ENCODE data around the gene LRRC10B.

LRRC10B gene

GRCh38 chr11:61528114-61528513 is 19.6 kb downstream of the LRRC10B start:
- no peak for DNase-seq (ENCODE audit: low spot score)
- in situ Hi-C loops (cut with MboI; ENCODE audit: low sequenced_read_pairs, unreplicated experiment) = no loop called here
- TF ChIP-seq CTCF (IDR thresholded peaks at IDR 0.05; ENCODE audit: borderline replicate concordance, control extremely low read depth, extremely low read depth, insufficient read depth, missing control alignments) = no peak

- no peak for TF ChIP-seq CTCF (IDR thresholded peaks at IDR 0.05; ENCODE audit: borderline replicate concordance, control extremely low read depth, extremely low read depth, insufficient read depth, missing control alignments)
- no peak for DNase-seq (ENCODE audit: low spot score)
- in situ Hi-C loops (cut with MboI; ENCODE audit: low sequenced_read_pairs, unreplicated experiment) = no loop called here
Observed at GRCh38 chr11:61529537-61530225, 21.1 kb downstream of the LRRC10B start.

- no peak for DNase-seq (ENCODE audit: low spot score)
- in situ Hi-C loops (cut with MboI; ENCODE audit: low sequenced_read_pairs, unreplicated experiment) = no loop called here
- TF ChIP-seq CTCF (IDR thresholded peaks at IDR 0.05; ENCODE audit: borderline replicate concordance, control extremely low read depth, extremely low read depth, insufficient read depth, missing control alignments) = no peak
Observed at GRCh38 chr11:61531044-61531443, 22.5 kb downstream of the LRRC10B start.

GRCh38 chr11:61532134-61533038 is 23.8 kb downstream of the LRRC10B start:
- in situ Hi-C loops (cut with MboI; ENCODE audit: low sequenced_read_pairs, unreplicated experiment) = no loop called here
- peak; percentile 84 for TF ChIP-seq CTCF (IDR thresholded peaks at IDR 0.05; ENCODE audit: borderline replicate concordance, control extremely low read depth, extremely low read depth, insufficient read depth, missing control alignments)
- peak; percentile 87 for DNase-seq (ENCODE audit: low spot score)

- DNase-seq (ENCODE audit: low spot score) = no peak
- no peak for TF ChIP-seq CTCF (IDR thresholded peaks at IDR 0.05; ENCODE audit: borderline replicate concordance, control extremely low read depth, extremely low read depth, insufficient read depth, missing control alignments)
- in situ Hi-C loops (cut with MboI; ENCODE audit: low sequenced_read_pairs, unreplicated experiment) = no loop called here
Observed at GRCh38 chr11:61533039-61533375, 24.5 kb downstream of the LRRC10B start.

GRCh38 chr11:61533401-61533800 is 24.9 kb downstream of the LRRC10B start:
- no peak for DNase-seq (ENCODE audit: low spot score)
- in situ Hi-C loops (cut with MboI; ENCODE audit: low sequenced_read_pairs, unreplicated experiment) = no loop called here
- TF ChIP-seq CTCF (IDR thresholded peaks at IDR 0.05; ENCODE audit: borderline replicate concordance, control extremely low read depth, extremely low read depth, insufficient read depth, missing control alignments) = no peak
